Stimulated activated CD4-positive, alpha-beta T cell treated with anti-CD3 and anti-CD28 coated beads, TNF-alpha, amount 100 ng/mL, for 1 hour (primary cell): Measurements from ENCODE around the gene SRMS.
A peak's percentile ranks its signal among the peaks of the same experiment; 100 is the strongest.

Experiments used
- DNase-seq, 3 donors: peaks; one replicate each; pipeline ENCODE4 v3.0.0-alpha.2; 2020; ENCODE audit warnings: low read depth in 3 of 3, low spot score in 1 of 3

The SRMS gene, protein sequence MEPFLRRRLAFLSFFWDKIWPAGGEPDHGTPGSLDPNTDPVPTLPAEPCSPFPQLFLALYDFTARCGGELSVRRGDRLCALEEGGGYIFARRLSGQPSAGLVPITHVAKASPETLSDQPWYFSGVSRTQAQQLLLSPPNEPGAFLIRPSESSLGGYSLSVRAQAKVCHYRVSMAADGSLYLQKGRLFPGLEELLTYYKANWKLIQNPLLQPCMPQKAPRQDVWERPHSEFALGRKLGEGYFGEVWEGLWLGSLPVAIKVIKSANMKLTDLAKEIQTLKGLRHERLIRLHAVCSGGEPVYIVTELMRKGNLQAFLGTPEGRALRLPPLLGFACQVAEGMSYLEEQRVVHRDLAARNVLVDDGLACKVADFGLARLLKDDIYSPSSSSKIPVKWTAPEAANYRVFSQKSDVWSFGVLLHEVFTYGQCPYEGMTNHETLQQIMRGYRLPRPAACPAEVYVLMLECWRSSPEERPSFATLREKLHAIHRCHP

GRCh38 chr20:63547725-63548480, at the start of gene SRMS:
Gene SRMS, minus strand, starts transcription at chr20:63547749. Its CDS starts 286 bp downstream, at chr20:63547463.
- DNase-seq: no peak

DNA sequence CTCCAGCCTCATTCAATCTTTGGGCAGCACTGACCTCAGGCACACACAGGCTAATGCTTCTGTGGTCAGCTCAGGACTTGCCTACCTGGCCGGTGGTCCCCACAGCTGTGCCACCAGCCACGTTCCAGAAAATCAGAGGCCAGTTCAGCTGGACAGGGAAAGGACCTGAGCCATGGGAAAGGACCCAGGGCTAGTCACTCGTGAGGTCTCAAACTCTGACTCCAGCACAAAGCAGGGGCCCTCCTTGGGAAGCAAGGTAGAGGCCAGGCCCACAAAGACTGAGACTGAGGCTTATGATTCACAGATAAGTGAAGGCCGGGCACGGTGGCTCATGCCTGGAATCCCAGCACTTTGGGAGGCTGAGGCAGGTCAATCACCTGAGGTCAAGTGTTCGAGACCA, 48.9 kb upstream of the SRMS start:
- DNase-seq: no peak

DNA sequence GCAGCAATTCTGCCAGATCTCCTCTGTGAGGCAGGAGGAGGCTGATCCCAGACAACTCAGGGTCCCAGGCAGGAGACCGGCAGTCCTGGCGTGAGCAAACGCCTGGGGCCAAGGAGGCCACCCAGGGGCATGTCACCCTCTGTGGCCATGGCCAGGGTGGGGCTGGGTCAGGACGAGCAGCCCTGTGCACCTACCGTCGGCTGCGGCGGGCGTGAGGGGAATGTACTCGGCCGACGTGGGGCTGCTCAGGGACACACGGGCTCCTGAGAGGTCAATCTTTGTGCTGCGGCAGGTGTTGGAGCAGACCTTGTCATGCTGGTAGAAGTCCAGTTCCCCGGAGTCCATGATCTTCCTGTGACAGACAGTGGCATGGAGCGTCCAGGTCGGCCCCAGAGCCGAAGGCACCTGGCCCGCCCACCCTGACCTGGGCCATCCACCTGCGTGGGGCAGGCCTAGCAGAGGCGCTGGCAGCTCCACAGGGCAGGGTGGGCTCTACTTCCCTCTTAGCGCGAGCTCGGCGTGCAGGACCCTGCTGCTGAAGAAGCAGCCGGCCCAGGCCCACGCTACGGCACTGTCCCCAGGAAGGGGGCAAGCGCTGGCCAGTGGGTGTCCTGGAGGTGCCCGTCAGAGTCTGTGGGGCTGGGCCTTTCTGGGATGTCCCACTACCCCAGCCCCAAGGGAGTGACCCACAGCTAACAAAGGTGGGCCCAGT, 48.0 kb upstream of the SRMS start:
- no peak for DNase-seq

- no peak for DNase-seq
Observed at GRCh38 chr20:63594043-63594561, 46.6 kb upstream of the SRMS start.

GRCh38 chr20:63592661-63593060, 45.1 kb upstream of the SRMS start:
- no peak for DNase-seq

GRCh38 chr20:63591786-63592355, 44.3 kb upstream of the SRMS start:
- no peak for DNase-seq

DNA sequence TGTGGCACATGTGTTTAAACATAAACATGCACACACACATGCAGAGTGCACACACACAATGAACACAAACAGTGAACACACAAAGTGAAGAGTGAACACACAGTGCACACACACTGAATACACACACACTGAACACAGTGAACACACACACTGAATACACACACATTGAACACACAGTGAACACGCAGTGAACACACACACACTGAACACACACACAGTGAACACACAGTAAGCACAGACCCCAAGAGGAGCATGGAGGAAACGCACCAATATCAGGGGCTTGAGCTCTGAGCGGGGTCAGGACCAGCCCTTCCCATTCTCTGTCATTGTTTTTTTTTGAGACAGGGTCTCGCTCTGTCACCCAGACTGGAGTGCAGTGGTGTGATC, 43.6 kb upstream of the SRMS start:
- DNase-seq: no peak

GRCh38 chr20:63590218-63591146, 42.9 kb upstream of the SRMS start:
- DNase-seq: no peak

DNA sequence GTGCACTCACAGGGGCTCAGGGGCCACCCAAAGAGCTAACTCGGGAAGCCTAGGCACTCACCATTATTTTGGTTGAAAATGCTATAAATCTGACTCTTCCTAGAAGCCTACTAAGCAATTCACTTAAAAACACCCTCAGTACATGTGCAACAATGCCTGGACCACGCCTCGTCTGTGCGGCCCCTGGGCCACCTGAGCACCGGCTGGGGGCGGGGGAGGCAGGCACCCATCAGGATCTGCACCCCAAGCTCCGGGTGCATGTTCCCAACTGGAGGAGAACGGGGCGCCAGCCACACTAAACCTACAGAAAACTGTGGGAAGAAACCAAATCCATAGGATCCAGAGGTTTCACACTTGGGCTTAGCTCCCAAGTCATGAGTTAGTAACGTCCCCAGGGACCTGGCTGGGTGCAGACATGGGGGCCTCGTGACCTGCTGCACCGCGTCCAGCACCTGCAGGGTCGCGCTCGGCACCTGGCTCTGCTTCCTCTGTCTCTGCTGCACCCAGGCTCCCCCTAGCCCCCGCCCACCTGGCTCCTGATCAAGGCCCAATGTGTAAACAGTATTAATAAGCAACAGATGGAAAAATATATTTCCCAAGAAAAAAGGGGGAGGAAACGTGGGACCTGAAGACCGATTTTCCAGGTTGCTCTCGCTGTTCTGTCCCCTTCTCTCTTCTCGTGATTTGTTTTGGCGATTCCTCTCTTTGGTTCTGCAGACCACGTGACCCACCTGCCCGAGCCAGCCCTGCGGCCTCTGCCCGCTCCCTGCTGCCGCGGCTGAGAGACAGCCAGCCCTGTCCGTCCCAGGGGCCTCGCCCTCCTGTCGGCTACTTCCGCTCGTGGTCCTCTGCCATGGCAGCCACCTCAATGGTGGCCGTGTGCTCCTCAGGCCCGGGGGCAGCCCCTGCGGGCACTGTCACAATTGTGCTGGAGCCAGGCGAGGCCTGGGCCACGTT, 42.0 kb upstream of the SRMS start:
- no peak for DNase-seq

GRCh38 chr20:63588641-63589041, 41.1 kb upstream of the SRMS start:
- DNase-seq: no peak

- no peak for DNase-seq
Observed at GRCh38 chr20:63587776-63588591, 40.4 kb upstream of the SRMS start.

GRCh38 chr20:63587256-63587655, 39.7 kb upstream of the SRMS start:
- DNase-seq: no peak

DNA sequence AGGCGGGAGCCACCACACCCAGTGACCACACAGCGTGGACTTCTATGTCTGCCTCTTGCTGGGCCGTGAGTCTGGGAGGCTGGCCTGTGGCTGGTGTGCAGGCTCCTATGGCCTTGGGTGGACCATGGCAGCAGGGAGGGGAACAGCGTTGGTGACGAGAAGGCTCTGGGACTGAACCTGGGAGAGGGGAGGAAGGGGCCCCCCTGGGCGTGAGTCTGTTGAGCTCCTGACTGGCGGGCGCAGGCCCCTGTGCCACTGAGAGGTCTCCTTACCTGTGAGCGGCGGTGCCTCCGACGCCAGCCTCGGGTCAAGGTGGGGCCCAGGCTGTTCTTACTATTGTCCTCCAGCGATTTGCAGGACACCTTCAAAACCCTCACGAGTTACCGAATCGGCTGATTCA, 39.2 kb upstream of the SRMS start:
- DNase-seq: no peak

GRCh38 chr20:63585616-63586565, 38.3 kb upstream of the SRMS start:
- DNase-seq: no peak

DNA sequence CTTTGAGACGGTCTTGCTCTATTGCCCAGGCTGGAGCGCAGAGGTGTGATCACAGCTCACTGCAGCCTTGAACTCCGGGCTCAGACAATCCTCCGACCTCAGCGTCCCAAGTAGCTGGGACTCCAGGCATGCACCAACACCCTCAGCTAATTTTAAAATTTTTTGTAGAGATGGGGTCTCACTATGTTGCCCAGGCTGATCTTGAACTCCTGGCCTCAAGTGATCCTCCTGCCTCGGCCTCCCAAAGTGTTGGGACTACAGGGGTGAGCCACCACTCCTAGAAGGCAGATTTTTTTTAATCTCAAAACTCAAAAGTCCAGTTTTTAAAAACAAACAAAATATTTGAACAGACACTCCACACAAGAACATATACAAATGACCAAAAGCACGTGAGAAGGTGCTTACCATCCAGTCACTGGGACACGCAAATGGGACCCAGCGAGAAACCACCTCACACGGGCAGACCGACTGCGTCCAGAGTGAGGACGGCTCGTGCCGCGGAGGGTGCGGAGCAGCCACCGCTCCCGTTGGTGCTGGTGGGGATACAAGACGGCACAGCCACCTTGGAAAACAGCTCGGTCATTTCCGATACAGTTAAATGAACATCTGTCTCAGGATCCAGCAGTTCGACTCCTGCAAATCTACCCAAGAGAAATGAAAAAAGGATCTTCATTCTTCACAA, 35.0 kb upstream of the SRMS start:
- no peak for DNase-seq

DNA sequence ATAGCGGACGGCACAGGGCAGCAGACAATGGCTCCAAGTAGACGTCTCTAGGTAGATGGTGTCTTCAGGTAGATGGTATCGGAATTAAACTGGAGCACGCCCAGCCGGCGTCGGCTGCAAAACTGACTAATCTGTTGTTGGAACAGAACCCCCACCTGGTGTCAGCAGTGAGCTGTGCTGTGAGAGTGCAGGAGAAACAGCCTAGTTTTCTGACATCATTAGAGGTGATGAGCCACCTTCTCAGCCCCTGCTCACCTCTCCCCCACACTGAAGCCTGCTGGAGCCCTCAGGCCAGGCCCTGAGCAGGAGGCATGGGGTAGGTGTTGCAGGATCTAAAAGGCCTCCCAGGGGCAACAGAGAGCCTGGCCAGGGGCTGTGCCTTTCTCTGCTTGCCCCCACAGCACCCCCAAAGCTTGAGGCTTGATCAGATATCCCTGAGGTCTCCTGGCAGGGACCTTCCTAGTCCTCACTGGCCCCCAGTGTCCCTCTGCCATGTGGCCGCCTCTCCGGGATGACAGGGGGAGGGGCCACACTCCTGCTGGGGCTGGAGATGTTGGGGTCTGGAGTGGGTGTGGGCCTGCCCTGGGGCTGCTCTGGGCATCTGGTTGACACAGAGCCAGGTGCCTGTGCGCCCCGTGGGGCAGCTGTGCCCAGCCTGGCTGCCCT, 33.4 kb upstream of the SRMS start:
- peak; percentile 48 to 57 (median 52) for DNase-seq
